PC-9 (cell line): Measurements from ENCODE around the gene TSPAN17.

Source experiments
- EZH2 ChIP-seq: fragments of 200-600 bp; sonication (generic); IDR thresholded peaks from 2 replicates; pipeline ENCODE4 v1.8.0; 2017; ENCODE audit warnings: antibody characterized with exemption, low read depth
- TF ChIP-seq, protein P1 (sequence below): fragments of 200-600 bp; sonication (generic); conservative IDR thresholded peaks from 2 replicates; pipeline ENCODE4 v1.6.1; 2017; ENCODE audit warnings: mixed run types, antibody characterized with exemption, mild to moderate bottlenecking, moderate library complexity

GRCh38 chr5:176632745-176633144, 14.5 kb upstream of the TSPAN17 start:
- TF ChIP-seq, protein P1, sequence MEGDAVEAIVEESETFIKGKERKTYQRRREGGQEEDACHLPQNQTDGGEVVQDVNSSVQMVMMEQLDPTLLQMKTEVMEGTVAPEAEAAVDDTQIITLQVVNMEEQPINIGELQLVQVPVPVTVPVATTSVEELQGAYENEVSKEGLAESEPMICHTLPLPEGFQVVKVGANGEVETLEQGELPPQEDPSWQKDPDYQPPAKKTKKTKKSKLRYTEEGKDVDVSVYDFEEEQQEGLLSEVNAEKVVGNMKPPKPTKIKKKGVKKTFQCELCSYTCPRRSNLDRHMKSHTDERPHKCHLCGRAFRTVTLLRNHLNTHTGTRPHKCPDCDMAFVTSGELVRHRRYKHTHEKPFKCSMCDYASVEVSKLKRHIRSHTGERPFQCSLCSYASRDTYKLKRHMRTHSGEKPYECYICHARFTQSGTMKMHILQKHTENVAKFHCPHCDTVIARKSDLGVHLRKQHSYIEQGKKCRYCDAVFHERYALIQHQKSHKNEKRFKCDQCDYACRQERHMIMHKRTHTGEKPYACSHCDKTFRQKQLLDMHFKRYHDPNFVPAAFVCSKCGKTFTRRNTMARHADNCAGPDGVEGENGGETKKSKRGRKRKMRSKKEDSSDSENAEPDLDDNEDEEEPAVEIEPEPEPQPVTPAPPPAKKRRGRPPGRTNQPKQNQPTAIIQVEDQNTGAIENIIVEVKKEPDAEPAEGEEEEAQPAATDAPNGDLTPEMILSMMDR, result no peak
- TF ChIP-seq EZH2, result no peak
